SK-N-SH (cell line): ENCODE measurements around the gene CRHBP. TPM values are rescaled to one million over a fixed set of nuclear protein-coding genes. Genes with fewer than 3 reads are reported as not detected.

Experiments
- CTCF ChIA-PET: fragments of 300-600, 350-600 bp; formaldehyde crosslinking; extraction: SDS; loops from one replicate; lab custom pipeline; 2021; lab: Yijun Ruan, JAX
- POLR2A ChIA-PET: fragments of 350-600 bp; sonication (Branson Sonifier 250); formaldehyde crosslinking; extraction: SDS; loops from one replicate; lab custom pipeline; 2020; ENCODE audit warnings: antibody characterized with exemption, inconsistent platforms; lab: Yijun Ruan, JAX
- DNase-seq: peaks from one replicate; pipeline ENCODE4 v3.0.0; 2012
- H2AFZ ChIP-seq: fragments of 200-600 bp; sonication (generic); 2 replicates; pipeline ENCODE4 v1.8.1; 2016; ENCODE audit warnings: antibody characterized with exemption, mild to moderate bottlenecking, low read depth
- H3F3A ChIP-seq: fragments of 200-600 bp; sonication (generic); replicated peaks from 2 replicates; pipeline ENCODE3; 2016; ENCODE audit warnings: antibody characterized with exemption, mild to moderate bottlenecking; ENCODE audit not compliant: insufficient read depth
- H3K27ac ChIP-seq, 2 experiments: fragments of 200-500 bp in 1 of 2; fragments of 200-600 bp in 1 of 2; sonication (Bioruptor generic) in 1 of 2; sonication (generic), shearing (Covaris generic) in 1 of 2; 2 replicates each; pipeline versions ENCODE4 v1.5.1 to v1.6.1; 2014 to 2016; ENCODE audit warnings: low read depth in 2 of 2, inconsistent platforms in 1 of 2, low read length in 1 of 2, mild to moderate bottlenecking in 1 of 2, mixed read lengths in 1 of 2
- H3K27me3 ChIP-seq: fragments of 200-600 bp; sonication (generic), shearing (Covaris generic); 2 replicates; pipeline ENCODE4 v1.6.1; 2016; ENCODE audit warnings: mixed run types; ENCODE audit not compliant: insufficient read depth
- H3K36me3 ChIP-seq, 2 experiments: fragments of 200-500 bp in 1 of 2; fragments of 200-600 bp in 1 of 2; sonication (Bioruptor generic) in 1 of 2; sonication (generic) in 1 of 2; replicated peaks in 1 of 2; 2 replicates each; pipeline versions ENCODE3 to v1.5.1; 2014 to 2016; ENCODE audit warnings: low read length in 1 of 2, mild to moderate bottlenecking in 1 of 2; ENCODE audit not compliant: insufficient read depth in 2 of 2, control insufficient read depth in 1 of 2
- H3K4me1 ChIP-seq, 2 experiments: fragments of 200-500 bp in 1 of 2; fragments of 200-600 bp in 1 of 2; sonication (Bioruptor generic) in 1 of 2; sonication (generic), shearing (Covaris generic) in 1 of 2; 2 replicates each; pipeline versions ENCODE4 v1.5.1 to v1.6.1; 2014 to 2016; ENCODE audit warnings: low read depth in 1 of 2, low read length in 1 of 2, mixed run types in 1 of 2; ENCODE audit not compliant: insufficient read depth in 2 of 2, control insufficient read depth in 1 of 2
- H3K4me2 ChIP-seq: fragments of 200-600 bp; sonication (generic), shearing (Covaris generic); 2 replicates; pipeline ENCODE4 v1.6.1; 2017; ENCODE audit warnings: mixed run types
- H3K4me3 ChIP-seq, 2 experiments: fragments of 200-500 bp in 1 of 2; fragments of 200-600 bp in 1 of 2; sonication (Bioruptor generic) in 1 of 2; sonication (generic), shearing (Covaris generic) in 1 of 2; 2 replicates each; pipeline versions ENCODE4 v1.5.1 to v1.8.1; 2014 to 2016; ENCODE audit warnings: low read depth in 2 of 2, inconsistent platforms in 1 of 2, low read length in 1 of 2, mild to moderate bottlenecking in 1 of 2, mixed read lengths in 1 of 2, moderate library complexity in 1 of 2
- H3K79me2 ChIP-seq: fragments of 200-600 bp; sonication (generic); 2 replicates; pipeline ENCODE4 v1.8.1; 2017; ENCODE audit warnings: mild to moderate bottlenecking; ENCODE audit not compliant: insufficient read depth
- H3K9ac ChIP-seq: fragments of 200-600 bp; sonication (generic); 2 replicates; pipeline ENCODE4 v1.6.1; 2017; ENCODE audit warnings: mixed run types
- H3K9me2 ChIP-seq: fragments of 200-600 bp; sonication (generic); 2 replicates; pipeline ENCODE4 v1.6.1; 2017; ENCODE audit warnings: mixed run types
- H3K9me3 ChIP-seq: fragments of 200-600 bp; sonication (generic); 2 replicates; pipeline ENCODE4 v1.6.1; 2017; ENCODE audit warnings: mixed run types, mild to moderate bottlenecking, moderate library complexity
- H4K20me1 ChIP-seq: fragments of 200-600 bp; sonication (generic); 2 replicates; pipeline ENCODE4 v1.6.1; 2017; ENCODE audit warnings: mild to moderate bottlenecking, mixed run types; ENCODE audit not compliant: insufficient read depth
- CTCF ChIP-seq: fragments of 200-600 bp; sonication (generic); IDR thresholded peaks from 2 replicates; pipeline ENCODE4 v1.6.1; 2017; ENCODE audit warnings: antibody characterized with exemption, mild to moderate bottlenecking, moderate library complexity
- ELF1 ChIP-seq: IDR thresholded peaks from 2 replicates; pipeline ENCODE4 v1.4.0; 2012
- FOSL2 ChIP-seq: IDR thresholded peaks from 2 replicates; pipeline ENCODE4 v1.4.0; 2012; ENCODE audit warnings: low read depth, mild to moderate bottlenecking, moderate library complexity, borderline replicate concordance
- FOXJ3 ChIP-seq: sonication (generic); formaldehyde crosslinking; IDR thresholded peaks from 2 replicates; pipeline ENCODE4 v1.5.1; 2020; ENCODE audit warnings: mild to moderate bottlenecking, missing genetic modification reagents
- JUND ChIP-seq: IDR thresholded peaks from 2 replicates; pipeline ENCODE4 v1.4.0; 2012
- MEF2A ChIP-seq: IDR thresholded peaks from 2 replicates; pipeline ENCODE4 v1.4.0; 2012; ENCODE audit warnings: low read depth, borderline replicate concordance
- PBX3 ChIP-seq: IDR thresholded peaks from 2 replicates; pipeline ENCODE4; 2012
- POLR2AphosphoS5 ChIP-seq: IDR thresholded peaks from 2 replicates; pipeline ENCODE4 v1.6.1; 2012; ENCODE audit warnings: low read depth, low read length
- RAD21 ChIP-seq: IDR thresholded peaks from 2 replicates; pipeline ENCODE4 v1.6.1; 2012; ENCODE audit warnings: mild to moderate bottlenecking, low read length
- RCOR1 ChIP-seq: fragments of 150-350 bp; IDR thresholded peaks from 2 replicates; pipeline ENCODE4 v1.6.1; 2017; ENCODE audit warnings: antibody characterized with exemption, low read length
- RFX5 ChIP-seq: IDR thresholded peaks from 2 replicates; pipeline ENCODE4 v1.6.1; 2012; ENCODE audit warnings: mild to moderate bottlenecking, improper control_type of control experiment, low read length
- SIN3A ChIP-seq: IDR thresholded peaks from 2 replicates; pipeline ENCODE4 v1.6.1; 2012; ENCODE audit warnings: low read depth, mild to moderate bottlenecking, low read length, moderate library complexity, borderline replicate concordance
- SMC3 ChIP-seq: IDR thresholded peaks from 2 replicates; pipeline ENCODE4 v1.6.1; 2012; ENCODE audit warnings: low read depth, low read length, improper control_type of control experiment
- TAF1 ChIP-seq: IDR thresholded peaks from 2 replicates; pipeline ENCODE4 v1.6.1; 2012; ENCODE audit warnings: low read depth, mild to moderate bottlenecking, low read length, moderate library complexity, borderline replicate concordance
- TCF12 ChIP-seq: IDR thresholded peaks from 2 replicates; pipeline ENCODE4 v1.4.0; 2012
- WGBS: methylation state at CpG from one replicate; pipeline ENCODE4 v1.1.6; 2017; ENCODE audit warnings: low lambda C conversion rate; 5-methylcytosine and 5-hydroxymethylcytosine counted together
- polyA plus RNA-seq, 3 experiments: library from polyadenylated mRNA; depleted of rRNA; stranded (reverse); fragments of >200 nt; gene quantifications; 2 replicates each; pipeline ENCODE4 v1.2.3, GENCODE V29; 2012

Gene CRHBP
- polyA plus RNA-seq, 1 of the 3 experiments (the other 2 are of a cell fraction): not detected

GRCh38 chr5:77015938-77016569 lies 63.2 kb downstream of the CRHBP start:
- 38% methylated on average over 3 of the region's 3 CpGs for WGBS
- DNase-seq: no peak
- Histone ChIP-seq H3K27me3 (0 out of 2 replicates have a peak, but pooled peaks cover 5% of the 10 kb centered on the region), H3F3A (no peaks in the 10 kb centered on the region), H3K36me3 (no peaks in the 10 kb centered on the region), H3K4me1 (no peaks in the 10 kb centered on the region), H3K4me2 (no peak overlapping the region), H3K9me3 (no peaks in the 10 kb centered on the region), H3K79me2 (no peaks in the 10 kb centered on the region), H2AFZ (no peak overlapping the region), H4K20me1 (no peaks in the 10 kb centered on the region), H3K9ac (no peak overlapping the region), H3K9me2 (no peaks in the 10 kb centered on the region), H3K4me3 (no peak overlapping the region), H3K27ac (no peak overlapping the region)
- POLR2A ChIA-PET: no interaction called here
- CTCF ChIA-PET: interaction anchor here (0.6 to 3.2 kb wide), 12 partner anchors 11 to 477 kb away, joined by 3 to 62 read pairs (median 5); no protein-coding TSS in a partner anchor
- TF ChIP-seq CTCF (peak; percentile 53), POLR2AphosphoS5 (no peak), FOSL2 (no peak), TAF1 (no peak), MEF2A (no peak), RFX5 (no peak), SMC3 (peak; percentile 54), ELF1 (no peak), TCF12 (no peak), SIN3A (no peak), JUND (no peak), RCOR1 (no peak), RAD21 (peak; percentile 67), PBX3 (no peak)

- CTCF ChIA-PET: interaction anchor here (0.6 to 3.2 kb wide), 10 partner anchors 12 to 283 kb away, joined by 3 to 62 read pairs (median 6); partner anchors contain the start of gene AGGF1
- no peak overlapping the region for H3K4me3 ChIP-seq
- DNase-seq: no peak
- H4K20me1 ChIP-seq: no peaks in the 10 kb centered on the region
- H3K27ac ChIP-seq: no peak overlapping the region
- peaks cover 5% of the 10 kb centered on the region; the same call in 1 of the 2 replicates for H3K27me3 ChIP-seq
- POLR2A ChIA-PET: no interaction called here
- H3K4me1 ChIP-seq: no peaks in the 10 kb centered on the region
- H3K9me2 ChIP-seq: no peaks in the 10 kb centered on the region
- H3K36me3 ChIP-seq: no peaks in the 10 kb centered on the region
- H3K4me2 ChIP-seq: no peak overlapping the region
- H3F3A ChIP-seq: no peaks in the 10 kb centered on the region
- 71% methylated on average over 1 of the region's 1 CpG for WGBS
- H2AFZ ChIP-seq: no peak overlapping the region
- H3K79me2 ChIP-seq: no peaks in the 10 kb centered on the region
- no peak for TF ChIP-seq FOXJ3
- no peaks in the 10 kb centered on the region for H3K9me3 ChIP-seq
- no peak overlapping the region for H3K9ac ChIP-seq
Measured at GRCh38 chr5:77016962-77017361, 64.1 kb downstream of the CRHBP start.
